ENCODE data around the gene GALNT6.

GALNT6 gene

DNA sequence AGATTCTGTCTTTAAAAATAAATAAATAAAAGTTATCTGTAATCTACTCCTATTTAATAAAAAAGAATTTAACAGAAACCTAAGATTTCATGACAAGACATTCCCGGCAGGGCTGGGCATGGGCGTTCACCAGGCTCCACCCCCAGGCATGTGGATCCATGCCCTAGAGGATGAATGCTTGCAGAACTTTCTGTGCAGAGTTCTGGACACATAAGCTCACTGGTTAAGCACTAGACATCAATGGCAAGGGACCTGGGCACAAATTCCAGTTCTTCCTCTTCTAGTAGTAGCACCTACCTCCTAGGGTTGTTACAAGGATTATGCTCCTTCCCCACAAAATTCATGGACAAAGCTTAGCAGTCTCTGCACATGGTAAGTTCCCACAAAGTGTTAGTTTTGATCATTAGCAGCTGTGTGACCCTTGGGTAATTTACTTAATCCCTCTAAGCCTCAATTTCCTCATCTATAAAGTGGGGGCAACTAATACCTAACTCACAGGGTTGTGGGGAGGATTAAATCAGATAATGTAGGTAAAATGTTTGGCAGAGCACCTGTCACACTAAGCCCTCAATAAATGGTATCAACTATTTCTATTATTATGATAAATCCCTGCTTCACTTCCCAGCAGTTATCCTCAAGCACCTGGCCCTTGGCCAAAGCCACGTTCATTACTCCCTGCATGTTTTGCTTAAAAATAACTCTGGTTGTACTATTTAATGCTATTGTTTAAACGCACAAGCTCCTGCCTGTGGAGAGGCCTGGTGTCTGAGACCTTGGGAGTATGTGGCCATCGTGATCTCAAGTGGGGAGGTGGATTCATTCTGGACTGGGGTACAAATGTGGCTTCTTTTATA is 9.8 kb downstream of the GALNT6 start:
- no peak overlapping the region for H3K27ac ChIP-seq
- no peak for TF ChIP-seq ZFX (IDR thresholded peaks at IDR 0.05)
- TF ChIP-seq, protein P1, sequence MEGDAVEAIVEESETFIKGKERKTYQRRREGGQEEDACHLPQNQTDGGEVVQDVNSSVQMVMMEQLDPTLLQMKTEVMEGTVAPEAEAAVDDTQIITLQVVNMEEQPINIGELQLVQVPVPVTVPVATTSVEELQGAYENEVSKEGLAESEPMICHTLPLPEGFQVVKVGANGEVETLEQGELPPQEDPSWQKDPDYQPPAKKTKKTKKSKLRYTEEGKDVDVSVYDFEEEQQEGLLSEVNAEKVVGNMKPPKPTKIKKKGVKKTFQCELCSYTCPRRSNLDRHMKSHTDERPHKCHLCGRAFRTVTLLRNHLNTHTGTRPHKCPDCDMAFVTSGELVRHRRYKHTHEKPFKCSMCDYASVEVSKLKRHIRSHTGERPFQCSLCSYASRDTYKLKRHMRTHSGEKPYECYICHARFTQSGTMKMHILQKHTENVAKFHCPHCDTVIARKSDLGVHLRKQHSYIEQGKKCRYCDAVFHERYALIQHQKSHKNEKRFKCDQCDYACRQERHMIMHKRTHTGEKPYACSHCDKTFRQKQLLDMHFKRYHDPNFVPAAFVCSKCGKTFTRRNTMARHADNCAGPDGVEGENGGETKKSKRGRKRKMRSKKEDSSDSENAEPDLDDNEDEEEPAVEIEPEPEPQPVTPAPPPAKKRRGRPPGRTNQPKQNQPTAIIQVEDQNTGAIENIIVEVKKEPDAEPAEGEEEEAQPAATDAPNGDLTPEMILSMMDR (conservative IDR thresholded peaks at IDR 0.05) = no peak

DNA sequence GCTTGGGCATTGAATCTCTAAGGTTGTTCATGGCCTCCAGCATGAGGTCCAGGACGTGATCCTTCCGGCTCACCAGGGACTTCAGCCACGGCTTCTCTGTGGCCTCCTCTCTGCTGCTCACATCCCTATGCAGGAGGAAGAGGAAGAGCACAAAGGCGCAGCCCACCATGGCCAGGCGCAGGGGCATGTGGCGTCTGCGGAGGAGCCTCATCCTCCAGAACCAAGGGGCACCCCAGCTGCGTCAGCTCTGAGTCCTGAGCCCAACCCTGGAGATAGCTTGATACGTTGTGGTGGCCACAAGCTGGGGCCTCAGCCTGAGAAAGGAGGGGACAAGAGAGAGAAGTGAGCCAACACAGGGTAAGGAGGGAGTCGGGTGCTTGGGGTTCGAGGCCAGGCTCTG is 11.6 kb downstream of the GALNT6 start:
- TF ChIP-seq, protein P1 (conservative IDR thresholded peaks at IDR 0.05) = no peak
- no peak for TF ChIP-seq ZFX (IDR thresholded peaks at IDR 0.05)
- H3K27ac ChIP-seq = no peak overlapping the region

DNA sequence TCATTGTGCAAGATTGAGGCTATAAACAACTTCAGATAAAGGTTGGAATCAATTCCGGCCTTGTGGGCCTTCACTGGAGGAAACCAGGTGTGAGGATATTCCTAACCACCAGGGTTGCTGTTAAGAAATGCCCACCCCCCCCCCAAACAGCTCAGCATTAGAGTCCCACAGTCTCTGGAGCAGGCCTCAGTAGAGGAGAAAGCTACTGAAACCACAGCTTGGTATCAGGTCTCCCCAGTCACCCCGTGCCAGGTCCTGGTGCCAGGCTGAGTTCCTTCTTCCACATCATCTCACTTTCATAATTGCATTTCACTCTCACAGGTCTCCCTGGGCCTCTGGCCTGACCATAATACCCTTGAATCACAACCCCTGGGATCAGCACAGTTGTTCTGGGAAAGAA is 12.5 kb downstream of the GALNT6 start:
- TF ChIP-seq, protein P1 (conservative IDR thresholded peaks at IDR 0.05) = no peak
- no peak for TF ChIP-seq ZFX (IDR thresholded peaks at IDR 0.05)
- no peak overlapping the region for H3K27ac ChIP-seq

DNA sequence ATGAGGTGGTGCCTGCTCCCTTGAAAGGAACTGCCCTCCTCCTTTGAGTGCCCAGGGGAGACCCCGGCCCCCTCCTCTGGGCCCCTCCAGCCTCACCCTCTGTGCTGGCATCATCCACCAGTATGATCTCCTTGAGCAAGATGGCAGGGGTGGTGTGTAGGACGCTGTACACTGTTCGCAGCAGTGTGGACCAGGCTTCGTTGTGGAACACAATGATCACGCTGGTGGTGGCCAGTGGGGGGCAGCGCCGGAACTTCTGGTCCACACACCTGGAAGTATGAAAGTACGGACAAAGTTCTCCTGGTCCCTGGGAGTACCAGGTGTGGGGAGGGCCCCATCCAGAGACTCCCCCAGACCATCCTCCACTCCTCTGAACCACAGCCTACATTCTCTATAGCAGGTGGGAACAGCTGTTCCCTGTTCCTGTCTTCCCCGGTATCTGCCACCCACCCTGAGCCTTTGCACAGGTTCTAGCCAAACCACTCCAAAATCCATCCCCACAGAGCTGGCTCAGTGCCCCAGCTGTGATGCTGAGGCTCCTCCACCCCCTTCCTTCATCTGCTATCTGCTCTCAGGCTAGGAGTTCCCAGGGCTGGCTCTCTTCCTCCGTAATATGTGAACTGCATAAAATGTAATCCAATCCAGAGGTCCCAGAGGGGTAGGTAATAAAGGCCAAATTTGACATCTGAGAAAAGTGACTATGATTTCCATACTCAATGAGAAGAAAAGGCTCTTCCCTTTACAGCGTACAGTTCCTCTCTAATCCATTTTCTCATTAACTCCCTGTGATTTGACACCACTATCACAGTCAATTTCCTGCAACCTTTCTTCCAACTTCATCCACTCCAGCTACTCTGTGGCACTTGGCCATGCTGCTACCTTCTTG is 13.9 kb downstream of the GALNT6 start:
- H3K27ac ChIP-seq = no peak overlapping the region
- TF ChIP-seq, protein P1 (conservative IDR thresholded peaks at IDR 0.05) = no peak
- no peak for TF ChIP-seq ZFX (IDR thresholded peaks at IDR 0.05)

DNA sequence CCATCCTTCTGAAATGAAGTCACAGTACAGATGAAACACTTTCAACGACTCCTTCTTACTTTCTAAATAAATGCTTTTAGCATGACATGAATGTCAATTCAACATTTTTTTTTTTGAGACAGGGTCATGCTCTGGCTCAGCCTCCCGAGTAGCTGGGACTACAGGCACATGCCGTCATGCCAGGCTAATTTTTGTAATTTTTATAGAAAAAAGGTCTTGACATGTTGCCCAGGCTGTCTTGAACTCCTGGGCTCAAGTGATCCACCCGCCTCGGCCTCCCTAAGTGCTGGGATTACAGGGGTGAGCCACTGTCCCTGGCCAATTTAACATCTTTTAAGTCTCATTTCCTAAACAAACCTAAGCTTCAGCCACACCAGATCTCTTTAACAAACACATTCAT is 16.4 kb downstream of the GALNT6 start:
- H3K27ac ChIP-seq = no peak overlapping the region
- TF ChIP-seq ZFX (IDR thresholded peaks at IDR 0.05) = no peak
- TF ChIP-seq, protein P1 (conservative IDR thresholded peaks at IDR 0.05) = no peak

DNA sequence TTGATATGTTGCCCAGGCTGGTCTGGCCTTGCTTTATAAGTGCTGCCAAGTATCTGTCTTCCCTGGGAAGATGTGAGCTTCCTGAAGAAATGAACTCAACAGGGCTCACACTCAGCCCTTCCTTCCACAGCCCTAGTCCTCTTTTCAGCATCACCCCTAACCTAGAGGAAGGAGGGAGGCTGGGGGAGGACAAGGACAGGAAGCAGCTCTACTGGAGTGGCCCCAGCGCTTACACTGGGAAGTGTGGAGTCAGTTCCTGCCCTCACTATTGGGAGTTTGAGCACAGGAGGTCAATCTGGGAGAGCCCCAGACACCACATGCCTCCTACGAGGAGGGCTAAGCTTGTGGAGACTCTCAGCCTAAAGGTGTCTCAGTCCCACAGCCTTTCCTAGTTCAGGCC is 16.8 kb downstream of the GALNT6 start:
- TF ChIP-seq ZFX (IDR thresholded peaks at IDR 0.05) = no peak
- TF ChIP-seq, protein P1 (conservative IDR thresholded peaks at IDR 0.05) = no peak
- H3K27ac ChIP-seq = no peak overlapping the region

DNA sequence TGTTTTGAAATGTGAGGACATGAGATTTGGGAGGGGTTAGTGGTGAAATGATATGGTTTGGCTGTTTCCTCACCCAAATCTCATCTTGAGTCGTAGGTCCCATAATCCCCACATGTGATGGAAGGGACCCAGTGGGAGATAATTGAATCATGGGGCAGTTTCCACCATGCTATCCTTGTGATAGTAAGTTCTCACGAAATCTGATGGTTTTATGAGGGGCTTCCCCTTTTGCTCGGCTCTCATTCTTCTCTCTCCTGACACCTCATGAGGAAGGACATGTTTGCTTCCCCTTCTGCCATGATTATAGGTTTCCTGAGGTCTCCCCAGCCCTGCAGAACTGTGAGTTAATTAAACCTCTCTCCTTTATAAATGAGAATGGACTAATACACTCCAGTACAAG is 18.0 kb downstream of the GALNT6 start:
- H3K27ac ChIP-seq = no peak overlapping the region
- TF ChIP-seq, protein P1 (conservative IDR thresholded peaks at IDR 0.05) = no peak
- TF ChIP-seq ZFX (IDR thresholded peaks at IDR 0.05) = no peak

Measured in C4-2B (cell line).